HL-60 (cell line): Measurements from ENCODE around the gene CSDE1.

Source experiments
- DNase-seq, 2 experiments: peaks; one replicate each; pipeline ENCODE4 v3.0.0-alpha.2; 2010 to 2020; ENCODE audit warnings: low read depth in 1 of 2, low spot score in 1 of 2
- H3K27ac ChIP-seq: fragments of 250-450 bp; sonication (Bioruptor Pico); replicated peaks from 2 replicates; pipeline ENCODE4 v1.5.1; 2020; ENCODE audit warnings: mild to moderate bottlenecking, moderate library complexity
- H3K27me3 ChIP-seq: fragments of 250-450 bp; sonication (Bioruptor Pico); 2 replicates; pipeline ENCODE4 v1.5.1; 2021; ENCODE audit warnings: mild to moderate bottlenecking, moderate library complexity; ENCODE audit not compliant: insufficient read depth, poor library complexity, severe bottlenecking
- H3K4me3 ChIP-seq: replicated peaks from 2 replicates; pipeline ENCODE4 v1.5.1; 2011; ENCODE audit warnings: mild to moderate bottlenecking, control low read depth, low read length; ENCODE audit not compliant: insufficient read depth
- GABPA ChIP-seq: IDR thresholded peaks from 2 replicates; pipeline ENCODE4 v1.6.1; 2012; ENCODE audit warnings: low read depth
- POLR2AphosphoS5 ChIP-seq: IDR thresholded peaks from 2 replicates; pipeline ENCODE4 v1.6.1; 2012; ENCODE audit warnings: low read depth
- REST ChIP-seq: IDR thresholded peaks from 2 replicates; pipeline ENCODE4 v1.6.1; 2012; ENCODE audit warnings: low read depth; ENCODE audit not compliant: insufficient replicate concordance
- SPI1 ChIP-seq: IDR thresholded peaks from 2 replicates; pipeline ENCODE4 v1.6.1; 2012; ENCODE audit warnings: low read depth, mild to moderate bottlenecking, borderline replicate concordance
- TF ChIP-seq, protein P1 (sequence below): IDR thresholded peaks from one replicate; pipeline ENCODE4 v1.5.1; 2011; ENCODE audit warnings: low read length, control low read depth, inconsistent platforms; ENCODE audit not compliant: insufficient read depth

Gene CSDE1

GRCh38 chr1:114715952-114716303, 41.9 kb downstream of the CSDE1 start:
- DNase-seq, result no peak
- no peaks in the 10 kb centered on the region for H3K27me3 ChIP-seq
- H3K4me3 ChIP-seq, result peak overlapping the region; percentile 94
- H3K27ac ChIP-seq, result peak overlapping the region; percentile 92
- TF ChIP-seq GABPA, result no peak
- TF ChIP-seq, protein P1, sequence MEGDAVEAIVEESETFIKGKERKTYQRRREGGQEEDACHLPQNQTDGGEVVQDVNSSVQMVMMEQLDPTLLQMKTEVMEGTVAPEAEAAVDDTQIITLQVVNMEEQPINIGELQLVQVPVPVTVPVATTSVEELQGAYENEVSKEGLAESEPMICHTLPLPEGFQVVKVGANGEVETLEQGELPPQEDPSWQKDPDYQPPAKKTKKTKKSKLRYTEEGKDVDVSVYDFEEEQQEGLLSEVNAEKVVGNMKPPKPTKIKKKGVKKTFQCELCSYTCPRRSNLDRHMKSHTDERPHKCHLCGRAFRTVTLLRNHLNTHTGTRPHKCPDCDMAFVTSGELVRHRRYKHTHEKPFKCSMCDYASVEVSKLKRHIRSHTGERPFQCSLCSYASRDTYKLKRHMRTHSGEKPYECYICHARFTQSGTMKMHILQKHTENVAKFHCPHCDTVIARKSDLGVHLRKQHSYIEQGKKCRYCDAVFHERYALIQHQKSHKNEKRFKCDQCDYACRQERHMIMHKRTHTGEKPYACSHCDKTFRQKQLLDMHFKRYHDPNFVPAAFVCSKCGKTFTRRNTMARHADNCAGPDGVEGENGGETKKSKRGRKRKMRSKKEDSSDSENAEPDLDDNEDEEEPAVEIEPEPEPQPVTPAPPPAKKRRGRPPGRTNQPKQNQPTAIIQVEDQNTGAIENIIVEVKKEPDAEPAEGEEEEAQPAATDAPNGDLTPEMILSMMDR, result no peak
- no peak for TF ChIP-seq POLR2AphosphoS5
- no peak for TF ChIP-seq SPI1
- no peak for TF ChIP-seq REST

GRCh38 chr1:114712977-114713376, 44.8 kb downstream of the CSDE1 start:
- Histone ChIP-seq H3K27ac (no peak overlapping the region), H3K27me3 (no peaks in the 10 kb centered on the region), H3K4me3 (no peak overlapping the region)
- TF ChIP-seq GABPA, result no peak
- no peak for TF ChIP-seq SPI1
- TF ChIP-seq REST, result no peak
- TF ChIP-seq, protein P1, result no peak
- TF ChIP-seq POLR2AphosphoS5, result no peak
- DNase-seq, result no peak

DNA sequence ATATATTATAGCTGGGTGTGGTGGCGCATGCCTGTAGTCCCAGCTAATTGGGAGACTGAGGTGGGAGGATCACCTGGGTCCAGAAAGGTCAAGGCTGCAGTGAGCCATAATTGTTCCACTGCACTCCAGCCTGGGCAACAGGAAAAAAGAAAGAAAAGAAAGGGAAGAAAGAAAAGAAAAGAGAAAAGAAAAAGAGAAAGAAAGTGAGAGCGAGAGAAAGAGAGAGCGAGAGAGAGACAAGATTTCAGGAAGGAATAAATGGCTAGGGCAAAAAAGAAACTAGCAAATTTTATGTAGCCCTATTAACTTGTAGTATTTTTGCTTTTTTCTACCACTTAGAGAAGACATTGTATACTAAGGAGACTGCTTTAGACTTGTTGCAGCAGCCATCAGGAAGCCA, 47.4 kb downstream of the CSDE1 start:
- TF ChIP-seq, protein P1, result no peak
- TF ChIP-seq POLR2AphosphoS5, result no peak
- no peak for TF ChIP-seq REST
- no peak for TF ChIP-seq GABPA
- no peak for TF ChIP-seq SPI1
- Histone ChIP-seq H3K27ac (no peak overlapping the region), H3K27me3 (no peaks in the 10 kb centered on the region), H3K4me3 (no peak overlapping the region)
- no peak for DNase-seq
